Measurements from ENCODE around the gene NAA15.
"Not testable (repeated sequence)": the region's sequence is repeated elsewhere in the genome, so short reads cannot be mapped to it uniquely, and the experiment has no call there.

NAA15 gene

GRCh38 chr4:139329665-139330200 is 28.4 kb downstream of the NAA15 start:
- in situ Hi-C loops (cut with HindIII; ENCODE audit: low pct_ligation_motif_present, low pct_unique_long_range_greater_than_20kb, low sequenced_read_pairs) = no loop called here
- DNase-seq = no peak

- in situ Hi-C loops (cut with HindIII; ENCODE audit: low pct_ligation_motif_present, low pct_unique_long_range_greater_than_20kb, low sequenced_read_pairs) = no loop called here
These were observed 29.0 kb downstream of the NAA15 start for GRCh38 chr4:139330283-139330682.

GRCh38 chr4:139331185-139331584 is 29.9 kb downstream of the NAA15 start:
- no peak for DNase-seq
- in situ Hi-C loops (cut with HindIII; ENCODE audit: low pct_ligation_motif_present, low pct_unique_long_range_greater_than_20kb, low sequenced_read_pairs) = no loop called here

More at GRCh38 chr4:139330283-139330682, 29.0 kb downstream of the NAA15 start:
- DNase-seq = no peak

GRCh38 chr4:139333046-139333445 is 31.7 kb downstream of the NAA15 start:
- in situ Hi-C loops (cut with HindIII; ENCODE audit: low pct_ligation_motif_present, low pct_unique_long_range_greater_than_20kb, low sequenced_read_pairs) = no loop called here
- DNase-seq = no peak

- in situ Hi-C loops (cut with HindIII; ENCODE audit: low pct_ligation_motif_present, low pct_unique_long_range_greater_than_20kb, low sequenced_read_pairs) = no loop called here
- DNase-seq = no peak
These were observed 36.3 kb downstream of the NAA15 start for GRCh38 chr4:139337612-139338011.

GRCh38 chr4:139361301-139361700 is 60.0 kb downstream of the NAA15 start:
- DNase-seq = no peak
- in situ Hi-C loops (cut with HindIII; ENCODE audit: low pct_ligation_motif_present, low pct_unique_long_range_greater_than_20kb, low sequenced_read_pairs) = no loop called here

- DNase-seq = no peak
- in situ Hi-C loops (cut with HindIII; ENCODE audit: low pct_ligation_motif_present, low pct_unique_long_range_greater_than_20kb, low sequenced_read_pairs) = no loop called here
These were observed 66.3 kb downstream of the NAA15 start for GRCh38 chr4:139367421-139368090.

- DNase-seq = no peak
- in situ Hi-C loops (cut with HindIII; ENCODE audit: low pct_ligation_motif_present, low pct_unique_long_range_greater_than_20kb, low sequenced_read_pairs) = no loop called here
These were observed 67.7 kb downstream of the NAA15 start for GRCh38 chr4:139368998-139369397.

- in situ Hi-C loops (cut with HindIII; ENCODE audit: low pct_ligation_motif_present, low pct_unique_long_range_greater_than_20kb, low sequenced_read_pairs) = no loop called here
- no peak for DNase-seq
These were observed 72.9 kb downstream of the NAA15 start for GRCh38 chr4:139374251-139374650.

- DNase-seq = no peak
- in situ Hi-C loops (cut with HindIII; ENCODE audit: low pct_ligation_motif_present, low pct_unique_long_range_greater_than_20kb, low sequenced_read_pairs) = no loop called here
These were observed 85.1 kb downstream of the NAA15 start for GRCh38 chr4:139386421-139386820.

GRCh38 chr4:139389102-139389501 is 87.8 kb downstream of the NAA15 start:
- no peak for DNase-seq
- in situ Hi-C loops (cut with HindIII; ENCODE audit: low pct_ligation_motif_present, low pct_unique_long_range_greater_than_20kb, low sequenced_read_pairs) = no loop called here

- in situ Hi-C loops (cut with HindIII; ENCODE audit: low pct_ligation_motif_present, low pct_unique_long_range_greater_than_20kb, low sequenced_read_pairs) = no loop called here
These were observed 88.7 kb downstream of the NAA15 start for GRCh38 chr4:139389991-139390390.

GRCh38 chr4:139391731-139392130 is 90.4 kb downstream of the NAA15 start:
- in situ Hi-C loops (cut with HindIII; ENCODE audit: low pct_ligation_motif_present, low pct_unique_long_range_greater_than_20kb, low sequenced_read_pairs) = no loop called here

More at GRCh38 chr4:139389991-139390390, 88.7 kb downstream of the NAA15 start:
- no peak for DNase-seq

GRCh38 chr4:139392797-139393196 is 91.5 kb downstream of the NAA15 start:
- in situ Hi-C loops (cut with HindIII; ENCODE audit: low pct_ligation_motif_present, low pct_unique_long_range_greater_than_20kb, low sequenced_read_pairs) = no loop called here
- no peak for DNase-seq

More at GRCh38 chr4:139391731-139392130, 90.4 kb downstream of the NAA15 start:
- no peak for DNase-seq

- DNase-seq = no peak
- in situ Hi-C loops (cut with HindIII; ENCODE audit: low pct_ligation_motif_present, low pct_unique_long_range_greater_than_20kb, low sequenced_read_pairs) = no loop called here
These were observed 100.1 kb downstream of the NAA15 start for GRCh38 chr4:139401368-139401767.

- in situ Hi-C loops (cut with HindIII; ENCODE audit: low pct_ligation_motif_present, low pct_unique_long_range_greater_than_20kb, low sequenced_read_pairs) = no loop called here
These were observed 101.1 kb downstream of the NAA15 start for GRCh38 chr4:139402436-139402835.

GRCh38 chr4:139403462-139403861 is 102.2 kb downstream of the NAA15 start:
- DNase-seq = no peak
- in situ Hi-C loops (cut with HindIII; ENCODE audit: low pct_ligation_motif_present, low pct_unique_long_range_greater_than_20kb, low sequenced_read_pairs) = no loop called here

More at GRCh38 chr4:139402436-139402835, 101.1 kb downstream of the NAA15 start:
- no peak for DNase-seq

- DNase-seq = no peak
- in situ Hi-C loops (cut with HindIII; ENCODE audit: low pct_ligation_motif_present, low pct_unique_long_range_greater_than_20kb, low sequenced_read_pairs) = no loop called here
These were observed 109.0 kb downstream of the NAA15 start for GRCh38 chr4:139410312-139410711.

- in situ Hi-C loops (cut with HindIII; ENCODE audit: low pct_ligation_motif_present, low pct_unique_long_range_greater_than_20kb, low sequenced_read_pairs); DNase-seq: not testable (repeated sequence)
These were observed 113.4 kb downstream of the NAA15 start for GRCh38 chr4:139414671-139415210.

- in situ Hi-C loops (cut with HindIII; ENCODE audit: low pct_ligation_motif_present, low pct_unique_long_range_greater_than_20kb, low sequenced_read_pairs) = no loop called here
- peak; percentile 41 for DNase-seq
These were observed 114.9 kb downstream of the NAA15 start for GRCh38 chr4:139416073-139416673.
